Motor neuron (in vitro differentiated cells): Measurements from ENCODE around the gene FARP1. TPM values are rescaled to one million over a fixed set of nuclear protein-coding genes. Genes with fewer than 3 reads are reported as not detected.
A peak's percentile ranks its signal among the peaks of the same experiment; 100 is the strongest.

Source experiments
- ATAC-seq, 8 experiments: fragments of 200-7000 bp; cut with Tn5 transposase; replicated peaks in 6 of 8; 2 replicates each; pipeline ENCODE4 v1.8.0; 2021; ENCODE audit warnings: mild to moderate bottlenecking in 8 of 8, moderate library complexity in 8 of 8
- H3K27ac ChIP-seq, 2 donors: fragments of 250-450 bp; sonication (Bioruptor Pico); 2 replicates each; pipeline ENCODE4 v1.9.0; 2021; ENCODE audit warnings: antibody characterized with exemption in 2 of 2, mild to moderate bottlenecking in 2 of 2, moderate library complexity in 1 of 2
- H3K4me1 ChIP-seq, 2 donors: fragments of 250-450 bp; sonication (Bioruptor Pico); replicated peaks in 1 of 2; 2 replicates each; pipeline ENCODE4 v1.6.1; 2021; ENCODE audit warnings: antibody characterized with exemption in 2 of 2, mild to moderate bottlenecking in 2 of 2, moderate library complexity in 1 of 2
- H3K4me3 ChIP-seq, 5 donors: fragments of 250-450 bp; sonication (Bioruptor Pico); 2 replicates each; pipeline ENCODE4 v1.9.0; 2021; ENCODE audit warnings: antibody characterized with exemption in 5 of 5, mild to moderate bottlenecking in 5 of 5, moderate library complexity in 4 of 5
- WGBS, 10 experiments: fragments of 450-650 bp; shearing (Covaris generic); methylation state at CpG; one replicate each; pipeline ENCODE4 v1.0.0; 2022; 5-methylcytosine and 5-hydroxymethylcytosine counted together
- in situ Hi-C, 9 experiments: fragments of 400-800 bp; cut with MboI; loops; one replicate each; pipeline ENCODE4 v1.15.0; 2021; ENCODE audit warnings: low sequenced_read_pairs in 9 of 9, low pct_unique_long_range_greater_than_20kb in 2 of 9; ENCODE audit not compliant: unreplicated experiment in 9 of 9
- total RNA-seq, 8 experiments: library from RNA; unstranded; fragments of 300-600 nt; gene quantifications; 2 replicates each; pipeline versions ENCODE4 v1.2.3 to v1.2.4, GENCODE V29; 2022

Gene FARP1
- total RNA-seq, 8 experiments from 2014 or later = 6.5 to 349 (median 25.6) TPM

DNA sequence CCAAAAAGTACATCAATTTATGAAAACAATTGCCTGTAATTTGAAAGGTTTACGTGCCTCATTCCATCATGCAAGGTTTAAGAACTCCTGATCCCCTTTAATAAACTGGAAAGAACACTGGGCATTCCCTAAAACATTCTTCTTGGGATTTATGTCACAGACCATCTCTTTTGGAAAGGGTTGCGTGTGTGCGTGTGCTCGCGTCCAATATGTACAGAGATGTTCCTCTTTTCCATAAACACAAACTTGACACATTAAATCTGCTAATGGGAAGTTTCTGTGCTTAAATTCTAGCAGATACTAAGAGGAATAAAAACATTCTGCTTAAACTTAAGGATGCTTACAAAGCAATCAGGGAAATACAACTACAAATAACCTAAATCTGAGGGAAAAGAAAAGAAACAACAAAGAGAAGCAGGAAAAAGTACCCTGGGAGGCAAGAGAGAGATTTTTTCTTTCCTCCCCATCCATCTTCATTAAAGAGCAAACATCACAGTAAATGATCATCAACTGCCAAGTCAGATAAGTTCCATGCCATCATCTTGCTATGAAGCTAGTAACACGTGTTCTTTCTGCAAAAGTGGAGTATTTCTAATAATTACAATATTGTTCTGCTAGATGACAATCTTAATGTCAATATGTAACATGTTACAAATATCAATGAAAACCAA, 350.3 kb downstream of the FARP1 start:
- H3K4me1 ChIP-seq = peaks cover 56 to 61% of the 10 kb centered on the region in 2 donors
- 76 to 100% (median 87%) methylated on average over 1 to 6 of the region's 6 CpGs for WGBS, 10 experiments
- H3K4me3 ChIP-seq = no peak overlapping the region
- in situ Hi-C loops = loop anchor here in 1 of 9 experiments (25.0 kb wide), 1 partner anchor 344 kb away; no protein-coding TSS in a partner anchor
- H3K27ac ChIP-seq = no peak overlapping the region
- ATAC-seq = no peak

DNA sequence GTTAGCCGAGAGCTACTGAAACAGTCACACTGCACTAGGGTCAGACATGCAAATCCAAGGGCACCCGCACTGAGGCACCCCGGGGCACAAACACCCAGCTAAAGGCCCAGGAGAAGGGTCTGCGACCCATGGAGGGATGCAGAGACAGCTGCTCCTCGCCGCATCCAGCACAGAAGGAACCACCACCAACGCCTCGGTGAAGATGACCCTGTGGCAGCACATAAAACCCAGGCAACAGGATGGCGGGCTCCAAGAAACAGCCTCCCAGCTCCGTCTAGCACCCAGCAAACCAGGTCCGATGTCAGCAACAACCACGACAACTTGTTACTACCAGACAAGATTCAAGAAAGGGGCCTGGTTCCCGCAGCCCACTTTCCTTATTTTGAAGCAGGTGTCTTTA, 351.9 kb downstream of the FARP1 start:
- H3K4me1 ChIP-seq = peaks cover 49 to 50% of the 10 kb centered on the region in 2 donors
- H3K4me3 ChIP-seq = no peak overlapping the region
- in situ Hi-C loops = loop anchor here in 1 of 9 experiments (25.0 kb wide), 1 partner anchor 343 kb away; no protein-coding TSS in a partner anchor
- 0 to 91% (median 84%) methylated on average over 1 to 10 of the region's 13 CpGs; no CpG with 5 or more reads in 5 of the 10 experiments for WGBS, 10 experiments
- peak in 2 of 8 experiments; percentile 31 to 50 for ATAC-seq
- H3K27ac ChIP-seq = no peak overlapping the region

DNA sequence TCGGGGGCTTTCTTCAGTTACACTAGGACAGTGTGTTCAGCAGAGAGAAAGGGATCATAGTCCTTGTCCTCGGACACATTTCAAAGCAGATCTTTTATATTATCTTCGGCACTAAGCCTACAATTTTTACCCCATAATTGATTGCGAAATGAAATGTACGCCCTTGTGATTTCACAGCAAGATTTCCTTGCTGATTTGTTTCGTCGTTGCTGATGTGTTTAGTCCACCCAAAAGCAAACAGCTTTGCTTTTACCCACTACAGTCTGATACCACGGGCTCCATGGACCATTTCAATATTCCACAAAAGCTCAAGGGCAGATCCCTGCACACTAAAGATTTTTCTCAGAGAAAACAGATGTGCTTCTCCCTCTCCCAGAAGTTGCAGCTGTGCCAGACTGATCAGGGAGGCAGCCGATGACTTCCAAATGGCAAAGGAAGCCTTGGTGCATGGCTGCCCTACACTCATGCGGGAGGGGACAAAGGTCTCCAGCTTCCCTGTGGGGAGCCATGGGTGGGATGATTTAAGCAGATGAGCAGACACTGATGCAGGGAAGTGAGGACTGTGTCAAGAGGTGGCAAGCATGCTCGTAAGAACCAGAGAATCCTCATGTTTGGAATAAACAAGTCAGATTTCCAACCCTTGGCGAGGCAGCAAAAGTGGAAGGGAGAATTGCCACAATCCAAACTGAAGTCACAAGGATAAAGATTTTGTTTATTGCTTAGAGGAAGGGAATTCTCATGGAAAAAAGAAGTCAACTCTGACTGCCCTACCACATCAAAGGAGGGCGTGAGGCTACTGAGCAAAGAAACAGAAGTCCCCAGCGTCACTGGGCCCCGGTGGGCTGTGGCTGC, 353.0 kb downstream of the FARP1 start:
- Histone ChIP-seq H3K27ac (no peak overlapping the region), H3K4me1 (peaks cover 39% of the 10 kb centered on the region in 2 donors), H3K4me3 (no peak overlapping the region)
- WGBS, 10 experiments = 2 to 100% (median 65%) methylated on average over 1 to 13 of the region's 15 CpGs
- peak; percentile 22 to 79 (median 50) for ATAC-seq
- in situ Hi-C loops = loop anchor here in 1 of 9 experiments (25.0 kb wide), 1 partner anchor 341 kb away; no protein-coding TSS in a partner anchor

DNA sequence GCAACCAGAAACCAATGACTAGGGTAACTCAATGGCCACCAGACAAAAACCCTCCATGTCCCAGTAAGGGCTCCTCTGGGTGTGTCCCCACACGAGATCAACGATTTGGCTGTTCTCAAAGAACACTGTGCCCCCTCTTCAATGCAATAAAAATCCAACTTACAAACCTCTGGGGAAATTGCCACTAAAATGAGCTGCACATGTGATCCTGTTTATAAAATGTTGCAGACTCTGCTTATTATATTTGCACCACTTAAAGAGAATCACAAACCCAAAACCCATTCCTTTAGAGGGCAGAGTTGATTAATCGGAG, 353.5 kb downstream of the FARP1 start:
- Histone ChIP-seq H3K27ac (no peak overlapping the region), H3K4me3 (no peak overlapping the region), H3K4me1 (peaks cover 33% of the 10 kb centered on the region in 2 donors)
- ATAC-seq = no peak
- 0 to 80% (median 18%) methylated on average over 1 to 3 of the region's 3 CpGs; no CpG with 5 or more reads in 2 of the 10 experiments for WGBS, 10 experiments
- in situ Hi-C loops = loop anchor here in 1 of 9 experiments (25.0 kb wide), 1 partner anchor 341 kb away; no protein-coding TSS in a partner anchor

DNA sequence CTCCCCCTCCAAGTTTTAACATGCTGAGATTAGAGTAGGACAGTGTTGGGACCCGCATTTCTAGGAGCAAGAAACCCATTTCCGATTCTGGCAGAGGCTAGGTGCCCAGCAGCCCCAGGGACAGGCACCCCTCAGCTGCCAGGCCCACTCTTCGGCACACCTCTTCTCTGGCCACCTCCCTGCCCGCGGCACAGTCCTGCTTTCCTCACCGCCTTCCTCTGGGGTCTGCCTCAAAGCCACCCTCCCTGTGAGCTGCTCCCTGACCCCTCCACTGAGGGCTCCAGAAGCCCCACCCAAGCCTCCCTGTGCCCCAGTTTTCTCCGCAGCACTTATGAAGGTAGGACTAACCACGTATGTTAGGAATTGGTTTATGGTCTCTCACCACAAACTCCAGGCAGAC, 354.1 kb downstream of the FARP1 start:
- no peak for ATAC-seq
- peaks cover 29 to 32% of the 10 kb centered on the region in 2 donors for H3K4me1 ChIP-seq
- in situ Hi-C loops = loop anchor here in 1 of 9 experiments (25.0 kb wide), 1 partner anchor 340 kb away; no protein-coding TSS in a partner anchor
- H3K27ac ChIP-seq = no peak overlapping the region
- WGBS, 10 experiments = 31 to 100% (median 92%) methylated on average over 1 to 5 of the region's 8 CpGs; no CpG with 5 or more reads in 7 of the 10 experiments
- H3K4me3 ChIP-seq = no peak overlapping the region

DNA sequence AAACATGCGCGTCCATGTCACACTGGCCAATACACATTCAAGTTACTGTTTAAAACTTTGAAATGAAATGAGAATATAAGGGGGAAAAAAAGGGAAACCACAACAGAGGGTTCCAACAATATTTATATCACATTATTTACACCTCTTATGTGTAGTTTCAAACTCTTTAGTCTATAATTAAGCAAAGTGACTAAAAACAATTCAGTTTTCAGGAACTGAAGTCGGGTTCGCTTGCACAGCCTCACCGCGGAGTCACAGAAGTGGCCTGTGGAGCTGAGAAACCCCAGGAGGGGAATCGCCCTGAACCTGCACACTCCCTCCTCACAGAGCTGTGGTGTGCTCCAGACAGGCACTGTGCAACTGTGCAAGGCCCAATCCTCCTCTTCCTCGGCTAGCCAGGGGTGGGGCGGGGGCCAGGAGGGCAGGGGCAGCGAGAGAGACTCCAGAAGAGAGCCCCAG, 358.1 kb downstream of the FARP1 start:
- Histone ChIP-seq H3K4me3 (no peak overlapping the region), H3K4me1 (peaks cover 21 to 35% of the 10 kb centered on the region in 2 donors), H3K27ac (no peak overlapping the region)
- in situ Hi-C loops = no loop called here
- ATAC-seq = no peak
- WGBS, 10 experiments = 67 to 100% (median 100%) methylated on average over 1 to 3 of the region's 10 CpGs; no CpG with 5 or more reads in 2 of the 10 experiments

DNA sequence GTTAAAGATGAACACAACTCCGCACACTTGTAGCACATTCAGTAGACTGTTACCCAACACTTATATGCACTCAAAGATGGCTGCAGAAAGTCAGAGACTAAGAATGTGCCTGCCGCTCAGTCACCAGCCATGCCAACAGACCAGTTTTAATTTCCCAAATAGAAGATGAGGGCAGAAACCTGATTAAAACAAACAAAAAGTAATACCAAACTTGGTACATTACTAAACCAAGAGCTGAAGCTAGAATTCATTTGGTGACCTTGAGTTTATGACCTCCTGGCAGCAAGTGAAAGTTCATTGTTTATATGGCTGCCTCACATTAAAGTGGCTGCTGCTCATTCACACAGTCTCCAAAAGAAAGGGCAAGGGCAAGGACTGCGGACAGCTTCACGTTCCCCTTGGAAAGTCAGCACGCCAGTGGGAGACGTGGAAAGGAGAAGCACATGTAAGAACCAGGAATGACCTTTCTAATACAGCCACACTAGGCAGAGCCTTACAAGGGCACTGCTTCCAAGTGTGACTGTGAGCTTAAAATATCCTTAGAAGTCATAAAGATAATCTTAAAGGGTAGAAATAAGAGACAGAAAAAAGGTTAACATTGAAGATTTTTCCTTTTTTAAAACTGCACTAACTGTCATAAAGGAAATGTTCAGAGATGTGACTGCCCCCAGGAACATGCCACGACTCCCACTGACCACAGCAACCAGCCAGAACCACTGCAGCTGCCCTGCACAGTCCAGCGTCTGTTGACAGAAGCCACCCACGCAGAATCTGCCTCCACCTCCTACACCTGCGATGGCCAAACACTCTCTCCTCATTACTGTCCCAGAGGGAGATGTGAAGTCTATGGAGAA, 360.5 kb downstream of the FARP1 start:
- in situ Hi-C loops = no loop called here
- WGBS, 10 experiments = 33 to 100% (median 70%) methylated on average over 1 to 9 of the region's 10 CpGs
- H3K27ac ChIP-seq = no peak overlapping the region
- no peak for ATAC-seq
- H3K4me3 ChIP-seq = no peak overlapping the region
- H3K4me1 ChIP-seq = peaks cover 37 to 50% of the 10 kb centered on the region in 2 donors

DNA sequence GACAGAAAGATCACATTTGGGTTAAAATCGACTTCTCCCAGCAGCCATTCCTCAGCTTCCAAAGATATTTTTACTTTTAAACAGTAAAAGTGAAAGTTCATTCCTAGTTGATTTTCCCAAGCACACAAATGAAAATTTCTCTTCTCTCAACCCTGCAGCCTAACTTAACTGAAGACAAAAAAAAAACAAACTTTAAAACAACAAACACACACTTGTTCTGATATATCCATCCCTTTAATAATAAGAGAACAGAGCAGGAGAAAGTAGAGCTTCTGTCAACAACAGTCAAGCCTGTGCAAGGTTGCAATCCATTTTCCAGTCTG, 361.1 kb downstream of the FARP1 start:
- H3K27ac ChIP-seq = no peak overlapping the region
- 50 to 100% (median 57%) methylated on average over 1 of the region's 1 CpG; no CpG with 5 or more reads in 7 of the 10 experiments for WGBS, 10 experiments
- no peak overlapping the region for H3K4me3 ChIP-seq
- in situ Hi-C loops = no loop called here
- no peak for ATAC-seq
- peaks cover 43 to 54% of the 10 kb centered on the region in 2 donors for H3K4me1 ChIP-seq

DNA sequence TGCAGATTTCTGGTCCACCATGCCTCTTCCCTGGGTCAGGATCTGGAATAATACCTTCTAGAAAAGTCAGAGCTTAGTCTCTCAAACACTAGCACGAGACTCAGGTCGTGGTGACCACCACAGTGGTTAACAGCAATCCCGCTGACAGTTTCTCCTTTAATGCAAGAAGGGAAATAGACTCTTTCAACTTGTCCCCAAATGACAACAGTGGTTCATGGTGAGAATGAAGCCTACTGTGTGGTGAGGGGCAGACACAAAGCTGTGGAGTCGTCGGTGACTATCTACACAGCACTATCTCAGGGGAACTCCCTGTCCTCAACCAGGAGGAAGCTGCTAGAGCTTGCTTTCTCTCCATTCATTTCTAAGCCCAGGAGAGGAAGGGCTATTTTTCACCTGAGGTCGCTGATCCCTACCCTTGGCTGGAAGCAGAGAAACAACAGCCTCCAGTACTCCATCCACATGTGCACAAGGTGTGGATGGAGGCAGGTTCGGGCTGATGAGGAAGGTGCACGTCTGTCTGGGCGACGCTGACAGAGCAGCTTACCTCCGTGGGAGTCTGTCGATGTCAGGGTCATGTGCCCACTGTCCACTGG, 361.6 kb downstream of the FARP1 start:
- Histone ChIP-seq H3K4me1 (peaks cover 44 to 56% of the 10 kb centered on the region in 2 donors), H3K27ac (no peak overlapping the region), H3K4me3 (no peak overlapping the region)
- WGBS, 10 experiments = 84 to 100% (median 94%) methylated on average over 1 to 11 of the region's 12 CpGs; no CpG with 5 or more reads in 1 of the 10 experiments
- no peak for ATAC-seq
- in situ Hi-C loops = no loop called here

Other genes starting within 250 kb of the FARP1 start
- gene IPO5, start 189.4 kb upstream of the FARP1 start, total RNA-seq = 100 to 1,000 TPM in 7 of 8 experiments, 10 to 100 TPM in 1; 80.4 to 173 (median 129) TPM
- 1 to 10 TPM in 2 of 8 experiments, under 1 TPM in 5, not detected in 1; 0.14 to 8.3 (median 0.32) TPM for gene RNF113B, start 34.2 kb downstream of the FARP1 start, total RNA-seq